ENCODE measurements around the gene PABPN1L. TPM values are rescaled to one million over a fixed set of nuclear protein-coding genes. Genes with fewer than 3 reads are reported as not detected.
"Not testable (repeated sequence)": the region's sequence is repeated elsewhere in the genome, so short reads cannot be mapped to it uniquely, and the experiment has no call there.

The PABPN1L gene
- total RNA-seq, 1 experiment from 2014 or later = not detected

GRCh38 chr16:88824256-88825077, 42.0 kb downstream of the PABPN1L start:
- no peaks in the 10 kb centered on the region for H4K20me1 ChIP-seq (ENCODE audit: control insufficient read depth, insufficient read depth, insufficient read length)
- H3K56ac ChIP-seq (ENCODE audit: insufficient read length, low read depth, low read length) = no peak overlapping the region
- no peak overlapping the region for H3K4me2 ChIP-seq (ENCODE audit: insufficient read depth, insufficient read length, low read length)
- DNase-seq = no peak
- H2AK5ac ChIP-seq (ENCODE audit: insufficient read length, low read length) = no peak overlapping the region
- H2BK12ac ChIP-seq (ENCODE audit: insufficient read length, low read depth, low read length) = no peak overlapping the region
- no peak overlapping the region for H4K5ac ChIP-seq (ENCODE audit: insufficient read length, low read depth, low read length)
- H3K27ac ChIP-seq (ENCODE audit: insufficient read length, low read depth, low read length) = no peak overlapping the region
- H3T11ph ChIP-seq (ENCODE audit: low read length) = no peak overlapping the region
- Mint-ChIP-seq H3K27ac (no peak overlapping the region), H3K27me3 (ENCODE audit: low read depth) (no peaks in the 10 kb centered on the region), H3K9me3 (no peaks in the 10 kb centered on the region), H3K36me3 (ENCODE audit: insufficient read depth in 1 of 3, low read depth in 3 of 3) (peaks cover 1 to 8% (median 6%) of the 10 kb centered on the region in 3 experiments; a peak in 3 of 7 replicates), H3K4me3 (no peak overlapping the region; a peak in 1 of 5 replicates), H3K4me1 (no peaks in the 10 kb centered on the region)
- H2BK120ac ChIP-seq (ENCODE audit: low read depth, low read length, poor library complexity, severe bottlenecking) = no peak overlapping the region
- H2AFZ ChIP-seq (ENCODE audit: low read length) = no peak overlapping the region
- no peak overlapping the region for H4K91ac ChIP-seq (ENCODE audit: insufficient read length, low read depth, low read length)
- no peaks in the 10 kb centered on the region for H3K79me1 ChIP-seq (ENCODE audit: insufficient read depth, low read depth, low read length, poor library complexity, severe bottlenecking)
- H3K14ac ChIP-seq (ENCODE audit: insufficient read depth, low read length) = no peak overlapping the region
- no peaks in the 10 kb centered on the region for H3K23me2 ChIP-seq (ENCODE audit: insufficient read length, low read depth, low read length, poor library complexity, severe bottlenecking)
- no peak overlapping the region for H3K23ac ChIP-seq (ENCODE audit: insufficient read length, low read depth, low read length)
- no peak overlapping the region for H2BK5ac ChIP-seq (ENCODE audit: insufficient read length, low read length)
- no peak overlapping the region for H4K8ac ChIP-seq (replicated peaks; ENCODE audit: insufficient read length, low read depth, low read length)
- no peak overlapping the region for H2BK15ac ChIP-seq (ENCODE audit: low read depth, low read length)
- H3K4me1 ChIP-seq (ENCODE audit: insufficient read depth, low read length) = no peaks in the 10 kb centered on the region
- H3K9ac ChIP-seq (ENCODE audit: extremely low read depth, insufficient read length, low read length) = no peak overlapping the region
- no peak overlapping the region for H2BK20ac ChIP-seq (ENCODE audit: low read depth, low read length, poor library complexity, severe bottlenecking)
- no peak for TF ChIP-seq CTCF (conservative IDR thresholded peaks at IDR 0.05)
- no peak overlapping the region for H3K18ac ChIP-seq (ENCODE audit: insufficient read length, low read depth, low read length)
- H3K79me2 ChIP-seq (ENCODE audit: insufficient read depth, low read length) = no peaks in the 10 kb centered on the region
- WGBS (ENCODE audit: extremely low coverage, insufficient read length, low lambda C conversion rate) = no CpG with 5 or more reads among the region's 33 CpGs
- no peak overlapping the region for H3K4ac ChIP-seq (ENCODE audit: low read depth, low read length)
- H3K27me3 ChIP-seq (ENCODE audit: insufficient read depth, low read length) = no peaks in the 10 kb centered on the region
- no peaks in the 10 kb centered on the region for H3K9me3 ChIP-seq (ENCODE audit: control insufficient read depth, low read depth, low read length)

- not testable (repeated sequence) for H3K36me3 Mint-ChIP-seq (ENCODE audit: insufficient read depth in 1 of 3, low read depth in 3 of 3); H3K27ac Mint-ChIP-seq
- no CpG with 5 or more reads among the region's 31 CpGs for WGBS (ENCODE audit: extremely low coverage, insufficient read length, low lambda C conversion rate)
These were observed 42.8 kb downstream of the PABPN1L start for GRCh38 chr16:88823646-88824045.

More at GRCh38 chr16:88823646-88824045, 42.8 kb downstream of the PABPN1L start:
- H3K27me3 ChIP-seq (ENCODE audit: insufficient read depth, low read length); H3K9ac ChIP-seq (ENCODE audit: extremely low read depth, insufficient read length, low read length); H3K4me1 ChIP-seq (ENCODE audit: insufficient read depth, low read length); H3T11ph ChIP-seq (ENCODE audit: low read length); H2AFZ ChIP-seq (ENCODE audit: low read length); H3K4ac ChIP-seq (ENCODE audit: low read depth, low read length); H3K14ac ChIP-seq (ENCODE audit: insufficient read depth, low read length); H3K23ac ChIP-seq (ENCODE audit: insufficient read length, low read depth, low read length); DNase-seq; H3K4me1 Mint-ChIP-seq; H4K5ac ChIP-seq (ENCODE audit: insufficient read length, low read depth, low read length); H3K27me3 Mint-ChIP-seq (ENCODE audit: low read depth); H2BK15ac ChIP-seq (ENCODE audit: low read depth, low read length); H4K8ac ChIP-seq (replicated peaks; ENCODE audit: insufficient read length, low read depth, low read length); H3K4me3 Mint-ChIP-seq; H2BK120ac ChIP-seq (ENCODE audit: low read depth, low read length, poor library complexity, severe bottlenecking); H2AK5ac ChIP-seq (ENCODE audit: insufficient read length, low read length); H3K27ac ChIP-seq (ENCODE audit: insufficient read length, low read depth, low read length); H3K79me1 ChIP-seq (ENCODE audit: insufficient read depth, low read depth, low read length, poor library complexity, severe bottlenecking); H3K18ac ChIP-seq (ENCODE audit: insufficient read length, low read depth, low read length); H3K4me2 ChIP-seq (ENCODE audit: insufficient read depth, insufficient read length, low read length); H3K9me3 ChIP-seq (ENCODE audit: control insufficient read depth, low read depth, low read length); H2BK5ac ChIP-seq (ENCODE audit: insufficient read length, low read length); H4K91ac ChIP-seq (ENCODE audit: insufficient read length, low read depth, low read length); H2BK12ac ChIP-seq (ENCODE audit: insufficient read length, low read depth, low read length); H3K23me2 ChIP-seq (ENCODE audit: insufficient read length, low read depth, low read length, poor library complexity, severe bottlenecking); H4K20me1 ChIP-seq (ENCODE audit: control insufficient read depth, insufficient read depth, insufficient read length); H3K56ac ChIP-seq (ENCODE audit: insufficient read length, low read depth, low read length); H2BK20ac ChIP-seq (ENCODE audit: low read depth, low read length, poor library complexity, severe bottlenecking); H3K79me2 ChIP-seq (ENCODE audit: insufficient read depth, low read length); H3K9me3 Mint-ChIP-seq: not testable (repeated sequence)
